ENCODE measurements around the gene KCNK18. TPM values are rescaled to one million over a fixed set of nuclear protein-coding genes. Genes with fewer than 3 reads are reported as not detected.

The KCNK18 gene
- total and polyA plus RNA-seq, 2 experiments from 2014 or later: not detected

DNA sequence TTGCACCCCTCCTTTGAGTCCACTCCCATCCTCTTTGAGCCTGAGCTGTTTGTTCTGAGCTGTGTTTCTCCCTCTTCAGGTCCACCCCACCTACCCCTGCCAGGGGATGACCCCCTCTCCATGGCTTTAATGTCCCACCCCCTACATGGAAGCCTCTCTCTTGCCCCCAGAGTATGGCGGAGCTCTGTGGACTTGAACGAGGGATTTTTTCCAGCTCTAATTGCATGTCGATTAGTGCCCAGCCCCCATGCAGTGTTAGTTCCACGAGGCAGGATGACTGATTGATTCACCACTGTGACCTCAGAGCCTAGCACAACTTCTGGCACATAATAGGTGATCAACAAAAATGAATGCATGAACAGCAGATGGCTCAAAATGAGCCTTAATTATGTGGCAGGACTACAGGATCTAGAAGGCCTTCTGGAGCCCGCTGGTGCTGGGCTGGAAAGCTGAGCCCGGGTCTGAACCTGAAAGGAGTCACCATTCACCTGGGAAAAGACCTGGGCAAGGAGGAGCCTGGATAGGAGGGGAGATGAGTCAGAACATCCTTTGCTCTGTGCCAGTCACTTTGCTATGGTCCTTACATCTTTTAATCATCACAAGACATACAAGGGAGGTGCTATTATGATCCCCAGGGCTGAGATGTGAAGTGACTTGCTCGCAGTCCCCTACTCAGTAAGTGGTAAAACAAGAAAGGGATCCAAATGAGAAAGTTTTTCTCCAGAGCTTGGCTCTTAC, 26.6 kb downstream of the KCNK18 start (continued):
- no peak for TF ChIP-seq ZNF462 (CRISPR knock-in tag; IDR thresholded peaks at IDR 0.05)
- TF ChIP-seq REST (IDR thresholded peaks at IDR 0.05; ENCODE audit: unreplicated experiment): no peak
- TF ChIP-seq ZNF331 (CRISPR knock-in tag; IDR thresholded peaks at IDR 0.05; ENCODE audit: low read depth): no peak
- no peak for TF ChIP-seq JUNB (IDR thresholded peaks at IDR 0.05; ENCODE audit: unreplicated experiment)
- TF ChIP-seq, protein P1, sequence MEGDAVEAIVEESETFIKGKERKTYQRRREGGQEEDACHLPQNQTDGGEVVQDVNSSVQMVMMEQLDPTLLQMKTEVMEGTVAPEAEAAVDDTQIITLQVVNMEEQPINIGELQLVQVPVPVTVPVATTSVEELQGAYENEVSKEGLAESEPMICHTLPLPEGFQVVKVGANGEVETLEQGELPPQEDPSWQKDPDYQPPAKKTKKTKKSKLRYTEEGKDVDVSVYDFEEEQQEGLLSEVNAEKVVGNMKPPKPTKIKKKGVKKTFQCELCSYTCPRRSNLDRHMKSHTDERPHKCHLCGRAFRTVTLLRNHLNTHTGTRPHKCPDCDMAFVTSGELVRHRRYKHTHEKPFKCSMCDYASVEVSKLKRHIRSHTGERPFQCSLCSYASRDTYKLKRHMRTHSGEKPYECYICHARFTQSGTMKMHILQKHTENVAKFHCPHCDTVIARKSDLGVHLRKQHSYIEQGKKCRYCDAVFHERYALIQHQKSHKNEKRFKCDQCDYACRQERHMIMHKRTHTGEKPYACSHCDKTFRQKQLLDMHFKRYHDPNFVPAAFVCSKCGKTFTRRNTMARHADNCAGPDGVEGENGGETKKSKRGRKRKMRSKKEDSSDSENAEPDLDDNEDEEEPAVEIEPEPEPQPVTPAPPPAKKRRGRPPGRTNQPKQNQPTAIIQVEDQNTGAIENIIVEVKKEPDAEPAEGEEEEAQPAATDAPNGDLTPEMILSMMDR (conservative IDR thresholded peaks at IDR 0.05; ENCODE audit: low read depth in 2 of 2): no peak
- TF ChIP-seq CREB1 (CRISPR knock-in tag; IDR thresholded peaks at IDR 0.05; ENCODE audit: low read depth): no peak
- no peak for TF ChIP-seq POLR2AphosphoS5 (IDR thresholded peaks at IDR 0.05; ENCODE audit: low read depth)
- TF ChIP-seq STAT1 (IDR thresholded peaks at IDR 0.05; ENCODE audit: unreplicated experiment): no peak
